GM18870 (cell line): Measurements from ENCODE around the gene NPTN.
"Not testable (repeated sequence)": the region's sequence is repeated elsewhere in the genome, so short reads cannot be mapped to it uniquely, and the experiment has no call there.

ENCODE experiments used
- ATAC-seq: cut with Tn5 transposase; IDR thresholded peaks from one replicate; pipeline ENCODE4 v1.9.1; 2021; ENCODE audit warnings: moderate library complexity; ENCODE audit not compliant: unreplicated experiment

The NPTN gene

GRCh38 chr15:73633111-73633990 is at the start of gene NPTN:
Gene NPTN (minus strand): TSS chr15:73633389. CDS start chr15:73633215, 174 bp downstream.
- peak; percentile 62 for ATAC-seq

- no peak for ATAC-seq
These were observed 49.5 kb upstream of the NPTN start for GRCh38 chr15:73682600-73683090.

- no peak for ATAC-seq
These were observed 48.8 kb upstream of the NPTN start for GRCh38 chr15:73681856-73682599.

- no peak for ATAC-seq
These were observed 47.9 kb upstream of the NPTN start for GRCh38 chr15:73681063-73681462.

- ATAC-seq = no peak
These were observed 47.4 kb upstream of the NPTN start for GRCh38 chr15:73680549-73680948.

GRCh38 chr15:73679964-73680363 is 46.8 kb upstream of the NPTN start:
- ATAC-seq = no peak

GRCh38 chr15:73679180-73679579 is 46.0 kb upstream of the NPTN start:
- no peak for ATAC-seq

GRCh38 chr15:73678498-73678897 is 45.3 kb upstream of the NPTN start:
- no peak for ATAC-seq

GRCh38 chr15:73677733-73678132 is 44.5 kb upstream of the NPTN start:
- no peak for ATAC-seq

GRCh38 chr15:73677146-73677607 is 44.0 kb upstream of the NPTN start:
- ATAC-seq = no peak

- ATAC-seq = no peak
These were observed 41.4 kb upstream of the NPTN start for GRCh38 chr15:73674587-73674986.

- ATAC-seq = no peak
These were observed 27.3 kb upstream of the NPTN start for GRCh38 chr15:73660455-73660854.

- ATAC-seq = no peak
These were observed 25.5 kb upstream of the NPTN start for GRCh38 chr15:73658645-73659044.

- no peak for ATAC-seq
These were observed 22.5 kb upstream of the NPTN start for GRCh38 chr15:73655724-73656123.

GRCh38 chr15:73654659-73655058 is 21.5 kb upstream of the NPTN start:
- no peak for ATAC-seq

- no peak for ATAC-seq
These were observed 17.4 kb upstream of the NPTN start for GRCh38 chr15:73650416-73651126.

GRCh38 chr15:73648014-73648295 is 14.8 kb upstream of the NPTN start:
- ATAC-seq = no peak

GRCh38 chr15:73647259-73648013 is 14.2 kb upstream of the NPTN start:
- ATAC-seq = no peak

- ATAC-seq = not testable (repeated sequence)
These were observed 6.3 kb upstream of the NPTN start for GRCh38 chr15:73639464-73639863.

- no peak for ATAC-seq
These were observed 4.3 kb upstream of the NPTN start for GRCh38 chr15:73637527-73637926.
